SK-N-SH treated with all-trans-retinoic acid at 6 μM for 48 hours (cell line): ENCODE measurements around the gene RNF167.

Experiments used
- ARNTL ChIP-seq: fragments of 450-650 bp; formaldehyde crosslinking; IDR thresholded peaks from 2 replicates; pipeline ENCODE4 v1.5.0; 2020; ENCODE audit warnings: low read depth, mild to moderate bottlenecking, moderate library complexity, borderline replicate concordance
- BACH2 ChIP-seq: fragments of 250-450 bp; sonication (Bioruptor Pico); IDR thresholded peaks from 2 replicates; pipeline ENCODE4 v1.9.0; 2021; ENCODE audit warnings: mild to moderate bottlenecking, borderline replicate concordance
- CSDC2 ChIP-seq: fragments of 250-450 bp; sonication (Bioruptor Pico); IDR thresholded peaks from 2 replicates; pipeline ENCODE4 v1.5.0; 2020; ENCODE audit warnings: mild to moderate bottlenecking, moderate library complexity
- ESRRG ChIP-seq: fragments of 250-450 bp; sonication (Bioruptor Pico); IDR thresholded peaks from 2 replicates; pipeline ENCODE4 v1.6.1; 2021; ENCODE audit warnings: mild to moderate bottlenecking
- OSR1 ChIP-seq: fragments of 250-450 bp; sonication (Bioruptor Pico); IDR thresholded peaks from 2 replicates; pipeline ENCODE4 v1.8.0; 2022; ENCODE audit warnings: moderate library complexity, mild to moderate bottlenecking, inconsistent platforms
- RARB ChIP-seq: fragments of 250-450 bp; sonication (Bioruptor Pico); IDR thresholded peaks from 2 replicates; pipeline ENCODE4 v1.8.0; 2021; ENCODE audit warnings: mild to moderate bottlenecking, moderate library complexity
- ZFP3 ChIP-seq: fragments of 250-450 bp; sonication (Bioruptor Pico); IDR thresholded peaks from 2 replicates; pipeline ENCODE4 v1.5.0; 2020; ENCODE audit warnings: mild to moderate bottlenecking, moderate library complexity
- TF ChIP-seq, protein P1 (sequence below): fragments of 250-450 bp; sonication (Bioruptor Pico); IDR thresholded peaks from 2 replicates; pipeline ENCODE4 v1.5.0; 2020; ENCODE audit warnings: mild to moderate bottlenecking, moderate library complexity
- TF ChIP-seq, protein P2 (sequence below): fragments of 250-450 bp; sonication (Bioruptor Pico); IDR thresholded peaks from 2 replicates; pipeline ENCODE4 v1.8.0; 2020; ENCODE audit warnings: mild to moderate bottlenecking, moderate library complexity, borderline replicate concordance

GRCh38 chr17:4945944-4946280, 5.8 kb downstream of the RNF167 start:
- TF ChIP-seq ESRRG (CRISPR knock-in tag): no peak
- TF ChIP-seq ZFP3 (CRISPR knock-in tag): no peak
- TF ChIP-seq, protein P1, sequence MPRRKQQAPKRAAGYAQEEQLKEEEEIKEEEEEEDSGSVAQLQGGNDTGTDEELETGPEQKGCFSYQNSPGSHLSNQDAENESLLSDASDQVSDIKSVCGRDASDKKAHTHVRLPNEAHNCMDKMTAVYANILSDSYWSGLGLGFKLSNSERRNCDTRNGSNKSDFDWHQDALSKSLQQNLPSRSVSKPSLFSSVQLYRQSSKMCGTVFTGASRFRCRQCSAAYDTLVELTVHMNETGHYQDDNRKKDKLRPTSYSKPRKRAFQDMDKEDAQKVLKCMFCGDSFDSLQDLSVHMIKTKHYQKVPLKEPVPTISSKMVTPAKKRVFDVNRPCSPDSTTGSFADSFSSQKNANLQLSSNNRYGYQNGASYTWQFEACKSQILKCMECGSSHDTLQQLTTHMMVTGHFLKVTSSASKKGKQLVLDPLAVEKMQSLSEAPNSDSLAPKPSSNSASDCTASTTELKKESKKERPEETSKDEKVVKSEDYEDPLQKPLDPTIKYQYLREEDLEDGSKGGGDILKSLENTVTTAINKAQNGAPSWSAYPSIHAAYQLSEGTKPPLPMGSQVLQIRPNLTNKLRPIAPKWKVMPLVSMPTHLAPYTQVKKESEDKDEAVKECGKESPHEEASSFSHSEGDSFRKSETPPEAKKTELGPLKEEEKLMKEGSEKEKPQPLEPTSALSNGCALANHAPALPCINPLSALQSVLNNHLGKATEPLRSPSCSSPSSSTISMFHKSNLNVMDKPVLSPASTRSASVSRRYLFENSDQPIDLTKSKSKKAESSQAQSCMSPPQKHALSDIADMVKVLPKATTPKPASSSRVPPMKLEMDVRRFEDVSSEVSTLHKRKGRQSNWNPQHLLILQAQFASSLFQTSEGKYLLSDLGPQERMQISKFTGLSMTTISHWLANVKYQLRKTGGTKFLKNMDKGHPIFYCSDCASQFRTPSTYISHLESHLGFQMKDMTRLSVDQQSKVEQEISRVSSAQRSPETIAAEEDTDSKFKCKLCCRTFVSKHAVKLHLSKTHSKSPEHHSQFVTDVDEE: no peak
- TF ChIP-seq CSDC2 (CRISPR knock-in tag): no peak
- TF ChIP-seq OSR1 (CRISPR knock-in tag): no peak
- TF ChIP-seq RARB (CRISPR knock-in tag): no peak
- no peak for TF ChIP-seq ARNTL (CRISPR knock-in tag)
- TF ChIP-seq, protein P2, sequence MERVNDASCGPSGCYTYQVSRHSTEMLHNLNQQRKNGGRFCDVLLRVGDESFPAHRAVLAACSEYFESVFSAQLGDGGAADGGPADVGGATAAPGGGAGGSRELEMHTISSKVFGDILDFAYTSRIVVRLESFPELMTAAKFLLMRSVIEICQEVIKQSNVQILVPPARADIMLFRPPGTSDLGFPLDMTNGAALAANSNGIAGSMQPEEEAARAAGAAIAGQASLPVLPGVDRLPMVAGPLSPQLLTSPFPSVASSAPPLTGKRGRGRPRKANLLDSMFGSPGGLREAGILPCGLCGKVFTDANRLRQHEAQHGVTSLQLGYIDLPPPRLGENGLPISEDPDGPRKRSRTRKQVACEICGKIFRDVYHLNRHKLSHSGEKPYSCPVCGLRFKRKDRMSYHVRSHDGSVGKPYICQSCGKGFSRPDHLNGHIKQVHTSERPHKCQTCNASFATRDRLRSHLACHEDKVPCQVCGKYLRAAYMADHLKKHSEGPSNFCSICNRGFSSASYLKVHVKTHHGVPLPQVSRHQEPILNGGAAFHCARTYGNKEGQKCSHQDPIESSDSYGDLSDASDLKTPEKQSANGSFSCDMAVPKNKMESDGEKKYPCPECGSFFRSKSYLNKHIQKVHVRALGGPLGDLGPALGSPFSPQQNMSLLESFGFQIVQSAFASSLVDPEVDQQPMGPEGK (CRISPR knock-in tag): no peak
- no peak for TF ChIP-seq BACH2 (CRISPR knock-in tag)
